CD4-positive, alpha-beta memory T cell (primary cell): ENCODE data around the gene KAT5. TPM values are rescaled to one million over a fixed set of nuclear protein-coding genes. Genes with fewer than 3 reads are reported as not detected.

ENCODE experiments used
- polyA plus RNA-seq, 2 donors: library from polyadenylated mRNA; unstranded; fragments of 300-500 nt; fragmentation: Illumina TruSeq; gene quantifications; one replicate each; pipeline ENCODE4 v1.2.3, GENCODE V29; 2021
- total RNA-seq, 2 experiments: library from RNA; stranded (reverse); gene quantifications; one replicate each; pipeline ENCODE4 v1.2.3, GENCODE V29; 2021

Gene KAT5
- total and polyA plus RNA-seq, 4 experiments from 2014 or later = 45.4 to 106 (median 77.5) TPM

Other genes with a start within 250 kb of the KAT5 start
- gene MALAT1, start 213.2 kb upstream of the KAT5 start, total RNA-seq = over 10,000 TPM; 29,058 to 29,932 TPM
- gene MALAT1, start 213.2 kb upstream of the KAT5 start, polyA plus RNA-seq = 1,000 to 10,000 TPM; 2,969 to 3,488 TPM
- 10 to 100 TPM; 72.5 to 81.3 TPM for gene SCYL1, start 187.2 kb upstream of the KAT5 start, total RNA-seq
- gene SCYL1, start 187.2 kb upstream of the KAT5 start, polyA plus RNA-seq = 10 to 100 TPM; 22.9 to 40.8 TPM
- gene LTBP3, start 153.9 kb upstream of the KAT5 start, total RNA-seq = 100 to 1,000 TPM; 201 to 211 TPM
- gene LTBP3, start 153.9 kb upstream of the KAT5 start, polyA plus RNA-seq = 10 to 100 TPM in 1 of 2 donors, 1 to 10 TPM in 1; 9.0 to 23.6 TPM
- gene ZNRD2, start 141.8 kb upstream of the KAT5 start, total RNA-seq = 10 to 100 TPM; 24.6 to 27.5 TPM
- 10 to 100 TPM; 70.1 to 74.9 TPM for gene ZNRD2, start 141.8 kb upstream of the KAT5 start, polyA plus RNA-seq
- gene FAM89B, start 139.7 kb upstream of the KAT5 start, total RNA-seq = 10 to 100 TPM; 68.9 to 71.4 TPM
- gene FAM89B, start 139.7 kb upstream of the KAT5 start, polyA plus RNA-seq = 100 to 1,000 TPM; 130 to 164 TPM
- gene EHBP1L1, start 136.2 kb upstream of the KAT5 start, total RNA-seq = 100 to 1,000 TPM; 151 to 154 TPM
- gene EHBP1L1, start 136.2 kb upstream of the KAT5 start, polyA plus RNA-seq = 10 to 100 TPM in 1 of 2 donors, 1 to 10 TPM in 1; 8.9 to 25.2 TPM
- gene KCNK7, start 116.5 kb upstream of the KAT5 start, total RNA-seq = 1 to 10 TPM; 1.6 to 2.7 TPM
- 1 to 10 TPM in 1 of 2 donors, not detected in 1; 1.2 TPM for gene KCNK7, start 116.5 kb upstream of the KAT5 start, polyA plus RNA-seq
- 10 to 100 TPM; 92.0 to 93.6 TPM for gene MAP3K11, start 98.0 kb upstream of the KAT5 start, total RNA-seq
- 10 to 100 TPM in 1 of 2 donors, 1 to 10 TPM in 1; 6.3 to 24.1 TPM for gene MAP3K11, start 98.0 kb upstream of the KAT5 start, polyA plus RNA-seq
- 10 to 100 TPM; 63.3 to 66.3 TPM for gene PCNX3, start 96.5 kb upstream of the KAT5 start, total RNA-seq
- 1 to 10 TPM in 1 of 2 donors, under 1 TPM in 1; 0.41 to 6.3 TPM for gene PCNX3, start 96.5 kb upstream of the KAT5 start, polyA plus RNA-seq
- gene SIPA1, start 74.2 kb upstream of the KAT5 start, total RNA-seq = 100 to 1,000 TPM; 150 to 169 TPM
- 100 to 1,000 TPM in 1 of 2 donors, 10 to 100 TPM in 1; 50.1 to 204 TPM for gene SIPA1, start 74.2 kb upstream of the KAT5 start, polyA plus RNA-seq
- gene RELA, start 49.3 kb upstream of the KAT5 start, total RNA-seq = 100 to 1,000 TPM; 170 to 173 TPM
- 10 to 100 TPM; 36.5 to 74.7 TPM for gene RELA, start 49.3 kb upstream of the KAT5 start, polyA plus RNA-seq
- 10 to 100 TPM; 69.1 to 69.7 TPM for gene RNASEH2C, start 8.5 kb downstream of the KAT5 start, total RNA-seq
- gene RNASEH2C, start 8.5 kb downstream of the KAT5 start, polyA plus RNA-seq = 10 to 100 TPM; 61.4 to 74.2 TPM
- 10 to 100 TPM; 25.6 to 26.9 TPM for gene AP5B1, start 68.7 kb downstream of the KAT5 start, total RNA-seq
- gene AP5B1, start 68.7 kb downstream of the KAT5 start, polyA plus RNA-seq = 10 to 100 TPM in 1 of 2 donors, 1 to 10 TPM in 1; 5.2 to 13.7 TPM
- not detected for gene OVOL1, start 74.8 kb downstream of the KAT5 start, total RNA-seq
- gene OVOL1, start 74.8 kb downstream of the KAT5 start, polyA plus RNA-seq = not detected
- gene SNX32, start 121.7 kb downstream of the KAT5 start, total RNA-seq = under 1 TPM; 0.42 to 0.64 TPM
- under 1 TPM; 0.68 to 0.93 TPM for gene SNX32, start 121.7 kb downstream of the KAT5 start, polyA plus RNA-seq
- gene CFL1, start 145.9 kb downstream of the KAT5 start, total RNA-seq = 100 to 1,000 TPM; 540 to 578 TPM
- 1,000 to 10,000 TPM; 2,794 to 2,825 TPM for gene CFL1, start 145.9 kb downstream of the KAT5 start, polyA plus RNA-seq
- gene MUS81, start 148.2 kb downstream of the KAT5 start, total RNA-seq = 10 to 100 TPM; 93.6 to 95.5 TPM
- 10 to 100 TPM; 24.0 to 31.1 TPM for gene MUS81, start 148.2 kb downstream of the KAT5 start, polyA plus RNA-seq
- gene EFEMP2, start 160.5 kb downstream of the KAT5 start, total RNA-seq = 1 to 10 TPM; 6.0 to 8.3 TPM
- under 1 TPM; 0.40 to 0.55 TPM for gene EFEMP2, start 160.5 kb downstream of the KAT5 start, polyA plus RNA-seq
- 10 to 100 TPM; 30.1 to 30.4 TPM for gene CTSW, start 167.6 kb downstream of the KAT5 start, total RNA-seq
- 100 to 1,000 TPM in 1 of 2 donors, 10 to 100 TPM in 1; 80.9 to 107 TPM for gene CTSW, start 167.6 kb downstream of the KAT5 start, polyA plus RNA-seq
- 10 to 100 TPM; 39.9 to 42.1 TPM for gene FIBP, start 176.2 kb downstream of the KAT5 start, total RNA-seq
- gene FIBP, start 176.2 kb downstream of the KAT5 start, polyA plus RNA-seq = 10 to 100 TPM; 79.3 to 99.0 TPM
- 10 to 100 TPM; 22.9 to 24.9 TPM for gene CCDC85B, start 178.4 kb downstream of the KAT5 start, total RNA-seq
- 10 to 100 TPM; 60.0 to 68.3 TPM for gene CCDC85B, start 178.4 kb downstream of the KAT5 start, polyA plus RNA-seq
- gene FOSL1, start 188.1 kb downstream of the KAT5 start, total RNA-seq = under 1 TPM; 0.39 to 0.79 TPM
- gene FOSL1, start 188.1 kb downstream of the KAT5 start, polyA plus RNA-seq = under 1 TPM in 1 of 2 donors, not detected in 1; 0.81 TPM
- gene C11orf68, start 206.8 kb downstream of the KAT5 start, total RNA-seq = 10 to 100 TPM; 57.1 to 59.5 TPM
- gene C11orf68, start 206.8 kb downstream of the KAT5 start, polyA plus RNA-seq = 10 to 100 TPM; 48.0 to 81.6 TPM
- 10 to 100 TPM; 78.2 to 78.7 TPM for gene DRAP1, start 207.2 kb downstream of the KAT5 start, total RNA-seq
- gene DRAP1, start 207.2 kb downstream of the KAT5 start, polyA plus RNA-seq = 100 to 1,000 TPM in 1 of 2 donors, 10 to 100 TPM in 1; 90.4 to 102 TPM
- gene TSGA10IP, start 233.2 kb downstream of the KAT5 start, total RNA-seq = not detected
- gene TSGA10IP, start 233.2 kb downstream of the KAT5 start, polyA plus RNA-seq = not detected
- 10 to 100 TPM; 83.9 to 90.6 TPM for gene SART1, start 249.5 kb downstream of the KAT5 start, total RNA-seq
- 10 to 100 TPM; 11.5 to 50.5 TPM for gene SART1, start 249.5 kb downstream of the KAT5 start, polyA plus RNA-seq